GM19452 (cell line): ENCODE results near the gene MDM1.

ENCODE experiments used
- ATAC-seq: cut with Tn5 transposase; IDR thresholded peaks from one replicate; pipeline ENCODE4 v1.9.1; 2021; ENCODE audit not compliant: unreplicated experiment

MDM1 gene

GRCh38 chr12:68279227-68280054 lies 52.7 kb downstream of the MDM1 start:
- ATAC-seq, result no peak

DNA sequence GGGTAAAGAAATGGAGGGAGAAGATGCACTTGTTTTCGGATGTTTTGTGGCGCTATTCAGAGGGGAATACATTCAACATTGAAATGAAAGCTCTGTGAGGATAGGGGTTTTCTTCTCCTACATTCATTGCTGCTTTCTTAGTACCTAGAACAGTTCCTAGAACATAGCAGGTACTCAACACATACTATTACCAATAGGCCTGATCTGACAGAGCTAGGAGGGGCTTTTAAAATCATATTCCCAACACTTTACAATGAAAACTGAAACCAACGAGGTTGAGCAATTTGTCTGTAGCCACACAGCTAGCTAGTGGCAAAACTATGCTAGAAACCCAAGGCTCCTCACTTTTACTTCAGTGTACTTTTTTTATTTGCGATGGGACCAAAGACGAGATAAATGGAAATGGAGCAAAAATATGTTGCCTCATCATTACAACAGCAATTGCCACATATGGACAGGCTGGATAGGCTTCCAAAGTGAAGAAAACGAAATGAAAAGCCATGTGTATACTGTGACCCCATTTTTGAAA lies 55.7 kb downstream of the MDM1 start:
- ATAC-seq, result no peak

GRCh38 chr12:68272732-68273131 lies 59.4 kb downstream of the MDM1 start:
- ATAC-seq, result no peak

- ATAC-seq, result no peak
Measured at GRCh38 chr12:68271346-68271745, 60.8 kb downstream of the MDM1 start.

- ATAC-seq, result no peak
Measured at GRCh38 chr12:68270358-68270757, 61.8 kb downstream of the MDM1 start.

DNA sequence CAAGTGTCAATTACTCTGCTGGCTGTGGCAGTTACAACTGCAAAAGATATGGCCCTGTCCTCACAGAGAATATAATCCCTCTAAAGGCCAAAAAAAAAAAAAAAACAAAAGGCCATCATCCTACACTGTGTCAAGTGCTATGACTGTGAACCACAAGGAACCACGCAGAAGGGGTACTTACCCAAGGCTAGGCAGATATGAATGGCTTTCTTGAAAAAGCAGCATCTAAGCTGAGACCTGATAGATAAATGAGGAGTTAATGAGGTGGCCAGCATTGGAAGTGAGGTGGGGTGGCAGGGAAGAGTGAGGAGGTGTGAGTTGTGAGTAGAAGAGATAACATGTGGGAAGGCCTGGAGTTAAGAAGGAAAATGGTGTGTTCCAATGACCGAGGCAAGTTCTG lies 62.4 kb downstream of the MDM1 start:
- ATAC-seq, result no peak

GRCh38 chr12:68268967-68269366 lies 63.2 kb downstream of the MDM1 start:
- no peak for ATAC-seq

- no peak for ATAC-seq
Measured at GRCh38 chr12:68267892-68268396, 64.2 kb downstream of the MDM1 start.

DNA sequence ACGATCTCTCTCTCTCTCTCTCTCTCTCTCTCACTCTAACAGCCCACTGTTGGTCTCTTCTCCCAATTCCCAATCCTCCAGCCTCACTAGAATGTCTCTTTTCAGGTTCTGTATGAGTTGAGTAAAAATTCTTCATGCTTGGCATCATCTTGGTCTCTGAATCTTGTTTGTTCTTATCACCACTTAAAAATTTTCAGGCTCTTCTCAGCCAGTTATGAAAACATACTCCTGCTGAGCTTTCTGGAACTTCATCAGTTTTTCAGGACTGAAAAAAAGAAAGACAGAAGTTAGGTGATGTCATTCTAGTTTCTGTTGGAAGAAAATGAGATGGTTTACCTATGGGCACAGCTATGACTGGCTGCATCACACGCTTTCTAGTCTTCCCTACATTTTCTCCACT lies 67.3 kb downstream of the MDM1 start:
- ATAC-seq, result no peak

- ATAC-seq, result no peak
Measured at GRCh38 chr12:68264158-68264855, 67.9 kb downstream of the MDM1 start.

DNA sequence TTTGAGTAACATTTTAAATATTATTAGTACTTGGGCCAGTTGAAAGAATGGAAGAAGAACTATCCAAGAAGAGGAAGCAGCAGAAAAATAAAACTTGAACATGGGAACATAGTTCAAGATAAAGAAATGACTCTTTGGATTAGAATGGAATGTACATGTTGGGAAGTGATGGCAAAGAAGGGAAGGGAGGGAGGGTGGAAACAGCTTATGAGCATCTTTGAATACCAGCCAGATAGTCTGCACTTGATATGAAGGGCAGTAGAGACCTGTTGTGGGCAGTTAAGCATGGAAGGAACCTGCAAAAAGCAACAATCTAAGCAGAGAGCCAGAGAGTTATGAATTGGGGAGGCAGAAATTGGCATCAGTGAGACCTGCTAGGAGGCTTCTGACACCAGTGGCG lies 68.8 kb downstream of the MDM1 start:
- no peak for ATAC-seq

DNA sequence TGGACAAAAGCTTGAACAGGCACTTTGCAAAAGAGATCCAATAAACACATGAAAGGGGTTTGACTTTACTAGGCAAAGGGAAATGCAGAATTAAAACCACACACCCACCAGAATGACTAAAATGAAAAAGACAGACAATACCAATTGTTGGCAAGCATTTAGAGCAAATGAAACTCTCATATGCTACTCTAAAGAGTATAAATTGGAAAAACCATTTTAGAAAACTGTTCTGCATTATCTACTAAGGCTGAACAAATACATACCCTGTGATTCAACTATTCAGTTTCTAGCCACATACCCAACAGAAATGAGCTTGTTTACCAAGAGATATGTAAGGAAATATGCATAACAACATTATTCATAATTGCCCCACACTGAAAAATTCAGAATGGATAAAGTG lies 70.3 kb downstream of the MDM1 start:
- ATAC-seq, result no peak

DNA sequence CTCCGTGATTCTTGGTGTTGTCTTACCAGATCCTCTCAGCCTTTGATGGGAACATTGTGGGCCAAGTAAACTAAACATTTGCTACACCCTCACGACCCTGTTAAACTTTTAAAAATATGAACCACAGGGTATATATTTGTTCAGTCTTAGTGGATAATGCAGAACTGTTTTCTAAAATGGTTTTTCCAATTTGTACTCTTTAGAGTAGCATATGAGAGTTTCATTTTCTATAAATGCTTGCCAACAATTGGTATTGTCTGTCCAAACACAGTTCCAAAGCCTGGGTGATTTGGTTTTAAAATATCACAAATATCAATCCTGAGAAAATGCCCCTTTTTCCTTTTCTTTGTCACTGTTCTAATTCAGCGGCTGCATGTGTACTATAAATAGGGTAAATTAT lies 72.0 kb downstream of the MDM1 start:
- ATAC-seq, result no peak

GRCh38 chr12:68259318-68259940 lies 72.7 kb downstream of the MDM1 start:
- ATAC-seq, result no peak

GRCh38 chr12:68253504-68253903 lies 78.7 kb downstream of the MDM1 start, which contains the start of gene IL22:
IL22 (minus strand) TSS chr12:68253604; CDS start chr12:68253448, 156 bp downstream.
- ATAC-seq, result no peak

- no peak for ATAC-seq
Measured at GRCh38 chr12:68252077-68252476, 80.1 kb downstream of the MDM1 start.

DNA sequence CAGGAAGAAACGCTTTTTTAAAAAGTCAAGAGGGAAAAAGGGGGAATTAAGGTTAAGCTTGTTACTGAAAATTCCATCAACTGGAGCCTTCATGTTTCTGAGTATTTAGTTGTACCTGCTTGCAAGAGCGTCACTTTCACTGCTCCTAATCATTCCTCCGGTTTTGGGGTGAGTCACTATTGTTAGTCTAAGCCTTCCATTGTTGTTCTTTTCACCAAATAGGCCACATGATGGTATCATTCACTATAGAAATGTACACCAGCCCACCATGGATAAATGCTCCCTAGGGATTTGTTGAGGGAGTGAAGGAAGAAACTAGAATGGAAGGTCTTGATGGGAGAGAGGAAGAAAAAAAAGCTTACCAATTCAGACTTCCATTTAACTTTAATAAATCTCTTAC lies 81.7 kb downstream of the MDM1 start:
- no peak for ATAC-seq

DNA sequence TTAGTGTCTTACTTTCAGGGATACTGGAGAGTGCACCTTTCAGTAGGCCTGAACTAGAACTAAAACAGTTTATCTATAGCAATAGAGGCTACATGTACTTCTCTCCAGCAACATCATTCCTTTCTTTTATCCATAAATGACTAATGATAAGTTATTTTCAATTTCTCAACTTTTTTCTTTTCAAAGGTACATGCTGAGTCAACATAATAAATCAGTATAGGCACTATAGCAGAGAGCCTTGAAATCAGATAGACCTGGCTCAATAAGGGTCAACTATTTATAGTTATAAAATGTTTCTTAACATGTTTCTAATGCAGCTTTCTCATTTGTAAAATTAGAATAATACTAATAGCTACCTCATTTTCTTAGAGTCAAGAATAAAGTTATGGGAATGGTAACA lies 84.4 kb downstream of the MDM1 start:
- no peak for ATAC-seq

DNA sequence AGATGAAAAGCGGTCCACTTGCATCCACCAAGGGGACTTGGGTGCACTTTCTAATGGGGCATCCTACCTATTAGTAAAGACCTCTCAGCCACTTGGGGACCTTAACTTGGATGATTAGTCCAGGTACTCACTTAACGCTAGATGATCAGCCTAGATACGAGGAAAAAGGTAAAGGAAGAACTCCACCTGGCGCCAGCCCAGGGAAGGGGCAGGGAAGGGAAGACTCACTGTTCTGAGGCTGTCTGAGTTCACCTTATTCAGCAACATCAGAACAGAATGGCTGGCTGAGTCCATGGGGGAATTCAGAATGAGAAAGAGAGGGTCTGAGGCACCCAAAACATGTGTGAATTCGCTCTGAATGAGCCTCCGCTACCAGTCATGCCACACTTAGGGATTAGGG lies 85.8 kb downstream of the MDM1 start:
- no peak for ATAC-seq

- no peak for ATAC-seq
Measured at GRCh38 chr12:68245180-68246021, 86.8 kb downstream of the MDM1 start.
